OCI-LY3 (cell line): Measurements from ENCODE around the gene GDPD4.

Source experiments
- CTCF ChIP-seq: fragments of 200-600, 300-600 bp; sonication (generic); IDR thresholded peaks from 2 replicates; pipeline ENCODE4 v1.5.1; 2014; ENCODE audit warnings: antibody characterized with exemption, low read length, low read depth
- EZH2phosphoT487 ChIP-seq: fragments of 200-600 bp; shearing (Covaris generic); IDR thresholded peaks from 2 replicates; pipeline ENCODE4 v1.6.1; 2018; ENCODE audit warnings: antibody characterized with exemption, mixed run types, low read depth

- TF ChIP-seq CTCF (no peak), EZH2phosphoT487 (no peak)
Measured at GRCh38 chr11:77267962-77268361, 33.5 kb downstream of the GDPD4 start.
